H1 (cell line): Measurements from ENCODE around the gene ZNF738. TPM values are rescaled to one million over a fixed set of nuclear protein-coding genes. Genes with fewer than 3 reads are reported as not detected.

Source experiments
- CTCF ChIA-PET: fragments of 300-600 bp; sonication (Branson Sonifier 250); formaldehyde crosslinking; loops from one replicate; lab custom pipeline; 2021; ENCODE audit not compliant: partially characterized antibody; lab: Charles Lee
- POLR2A ChIA-PET: fragments of 300-600 bp; sonication (Branson Sonifier 250); formaldehyde crosslinking; loops from one replicate; lab custom pipeline; 2021; ENCODE audit warnings: inconsistent platforms; ENCODE audit not compliant: partially characterized antibody; lab: Charles Lee
- DNase-seq, 2 experiments: peaks; one replicate each; pipeline versions ENCODE4 v3.0.0 to v3.0.0-alpha.2; 2010 to 2022; ENCODE audit warnings: low spot score in 2 of 2, low read depth in 1 of 2, mixed read lengths in 1 of 2
- FAIRE-seq: peaks from 2 replicates; lab custom pipeline; 2011; peaks lifted over from hg19 to GRCh38; lab: Jason Lieb, UNC
- H2AFZ ChIP-seq: 2 replicates; pipeline ENCODE4 v1.8.1; 2012; ENCODE audit warnings: low read length, inconsistent platforms
- H2AK5ac ChIP-seq: 2 replicates; pipeline ENCODE4 v1.6.1; 2013; ENCODE audit warnings: low read depth, low read length
- H2BK120ac ChIP-seq: replicated peaks from 2 replicates; pipeline ENCODE3; 2013; ENCODE audit warnings: low read depth, low read length, inconsistent platforms
- H2BK12ac ChIP-seq: 2 replicates; pipeline ENCODE4 v1.6.1; 2013; ENCODE audit warnings: low read depth, low read length
- H2BK15ac ChIP-seq: 2 replicates; pipeline ENCODE4 v1.6.1; 2013; ENCODE audit warnings: low read length
- H2BK20ac ChIP-seq: 2 replicates; pipeline ENCODE4 v1.6.1; 2013; ENCODE audit warnings: low read length
- H2BK5ac ChIP-seq: 2 replicates; pipeline ENCODE4 v1.6.1; 2013; ENCODE audit warnings: low read depth, low read length
- H3K14ac ChIP-seq: 2 replicates; pipeline ENCODE4 v1.6.1; 2013; ENCODE audit warnings: inconsistent platforms; ENCODE audit not compliant: insufficient read length
- H3K18ac ChIP-seq: 2 replicates; pipeline ENCODE4 v1.6.1; 2013; ENCODE audit warnings: low read length; ENCODE audit errors: extremely low read depth
- H3K23ac ChIP-seq: 2 replicates; pipeline ENCODE4 v1.6.1; 2013; ENCODE audit warnings: inconsistent platforms; ENCODE audit not compliant: insufficient read length
- H3K23me2 ChIP-seq: 2 replicates; pipeline ENCODE4 v1.6.1; 2013; ENCODE audit warnings: low read depth, low read length
- H3K27ac ChIP-seq: 2 replicates; pipeline ENCODE4 v1.6.1; 2011; ENCODE audit warnings: low read depth, low read length, inconsistent platforms
- H3K27me3 ChIP-seq, 4 experiments: replicated peaks in 1 of 4; 1 replicate in 1 of 4; 2 replicates in 3 of 4; pipeline versions ENCODE4 v1.6.1 to v1.8.1; 2011 to 2013; ENCODE audit warnings: low read length in 3 of 4, mild to moderate bottlenecking in 3 of 4, inconsistent platforms in 2 of 4, mixed read lengths in 2 of 4, moderate library complexity in 1 of 4; ENCODE audit not compliant: control insufficient read depth in 3 of 4, insufficient read depth in 3 of 4; ENCODE audit errors: extremely low read depth in 1 of 4
- H3K36me3 ChIP-seq, 4 experiments: 2 replicates each; pipeline versions ENCODE4 v1.6.1 to v1.8.1; 2011 to 2013; ENCODE audit warnings: mild to moderate bottlenecking in 4 of 4, low read length in 3 of 4, moderate library complexity in 2 of 4, control low read depth in 1 of 4, inconsistent platforms in 1 of 4; ENCODE audit not compliant: insufficient read depth in 4 of 4, control insufficient read depth in 2 of 4
- H3K4ac ChIP-seq: replicated peaks from 2 replicates; pipeline ENCODE3; 2013; ENCODE audit warnings: low read length, low read depth, mixed read lengths, inconsistent platforms; ENCODE audit not compliant: insufficient read length
- H3K4me1 ChIP-seq, 4 experiments: replicated peaks in 1 of 4; 1 replicate in 1 of 4; 2 replicates in 3 of 4; pipeline versions ENCODE4 v1.6.1 to v1.8.1; 2011 to 2013; ENCODE audit warnings: low read length in 3 of 4, inconsistent platforms in 2 of 4, mixed read lengths in 1 of 4; ENCODE audit not compliant: insufficient read depth in 4 of 4, control insufficient read depth in 3 of 4
- H3K4me2 ChIP-seq, 2 experiments: 2 replicates each; pipeline versions ENCODE4 v1.6.1 to v1.8.1; 2011 to 2013; ENCODE audit warnings: low read depth in 2 of 2, low read length in 2 of 2, control low read depth in 1 of 2, inconsistent platforms in 1 of 2, mild to moderate bottlenecking in 1 of 2; ENCODE audit not compliant: insufficient read depth in 1 of 2
- H3K4me3 ChIP-seq, 4 experiments: fragments of 200-600, 300-600 bp in 1 of 4; sonication (generic), shearing (Covaris generic), sonication (Bioruptor Twin) in 1 of 4; 2 replicates each; pipeline versions ENCODE4 v1.5.1 to v1.8.1; 2011 to 2016; ENCODE audit warnings: low read length in 4 of 4, low read depth in 3 of 4, control low read depth in 2 of 4, inconsistent platforms in 2 of 4, mild to moderate bottlenecking in 2 of 4, mixed read lengths in 1 of 4, moderate library complexity in 1 of 4; ENCODE audit not compliant: insufficient read depth in 2 of 4; ENCODE audit errors: extremely low read depth in 1 of 4
- H3K56ac ChIP-seq: replicated peaks from 2 replicates; pipeline ENCODE3; 2013; ENCODE audit warnings: low read depth, mild to moderate bottlenecking, mixed read lengths, low read length, inconsistent platforms; ENCODE audit not compliant: insufficient read length
- H3K79me1 ChIP-seq: 2 replicates; pipeline ENCODE4 v1.6.1; 2013; ENCODE audit warnings: low read depth, low read length, control low read depth
- H3K79me2 ChIP-seq, 2 experiments: 2 replicates each; pipeline versions ENCODE4 v1.6.1 to v1.8.1; 2012 to 2013; ENCODE audit warnings: low read length in 2 of 2, mild to moderate bottlenecking in 2 of 2, inconsistent platforms in 1 of 2; ENCODE audit not compliant: insufficient read depth in 2 of 2, control insufficient read depth in 1 of 2
- H3K9ac ChIP-seq, 4 experiments: replicated peaks in 1 of 4; 1 replicate in 1 of 4; 2 replicates in 3 of 4; pipeline versions ENCODE4 v1.6.1 to v1.8.1; 2011 to 2013; ENCODE audit warnings: low read depth in 3 of 4, low read length in 3 of 4, control low read depth in 2 of 4, mild to moderate bottlenecking in 2 of 4, moderate library complexity in 2 of 4, inconsistent platforms in 1 of 4; ENCODE audit errors: extremely low read depth in 1 of 4
- H3K9me3 ChIP-seq, 2 experiments: 2 replicates each; pipeline versions ENCODE4 v1.6.1 to v1.8.1; 2012 to 2013; ENCODE audit warnings: mild to moderate bottlenecking in 2 of 2, moderate library complexity in 2 of 2, control low read depth in 1 of 2, inconsistent platforms in 1 of 2, low read depth in 1 of 2, low read length in 1 of 2, mixed read lengths in 1 of 2; ENCODE audit not compliant: insufficient read depth in 2 of 2
- H4K20me1 ChIP-seq, 2 experiments: replicated peaks in 1 of 2; 2 replicates each; pipeline versions ENCODE3 to v1.8.1; 2011 to 2013; ENCODE audit warnings: inconsistent platforms in 2 of 2, low read length in 2 of 2, mild to moderate bottlenecking in 1 of 2; ENCODE audit not compliant: insufficient read depth in 2 of 2, control insufficient read depth in 1 of 2
- H4K5ac ChIP-seq: 2 replicates; pipeline ENCODE4 v1.6.1; 2013; ENCODE audit warnings: low read length, low read depth, mixed read lengths, inconsistent platforms; ENCODE audit not compliant: insufficient read length
- H4K8ac ChIP-seq: 2 replicates; pipeline ENCODE4 v1.8.0; 2013; ENCODE audit warnings: mild to moderate bottlenecking, moderate library complexity, low read length, inconsistent platforms; ENCODE audit not compliant: insufficient read depth; ENCODE audit errors: extremely low read depth
- H4K91ac ChIP-seq: replicated peaks from 2 replicates; pipeline ENCODE3; 2013; ENCODE audit warnings: low read length, mixed read lengths, inconsistent platforms; ENCODE audit not compliant: insufficient read length
- BCL11A ChIP-seq, 2 experiments: IDR thresholded peaks; one replicate each; pipeline ENCODE4 v1.6.1; 2011; ENCODE audit warnings: low read depth in 2 of 2, low read length in 2 of 2, mild to moderate bottlenecking in 2 of 2
- GTF2F1 ChIP-seq: IDR thresholded peaks from 2 replicates; pipeline ENCODE4 v1.6.1; 2012; ENCODE audit warnings: low read depth, low read length, improper control_type of control experiment, borderline replicate concordance
- KDM5A ChIP-seq: fragments of 200-600 bp; IDR thresholded peaks from 2 replicates; pipeline ENCODE4 v1.7.1; 2012; ENCODE audit warnings: mild to moderate bottlenecking, low read length, inconsistent platforms, mixed read lengths
- NRF1 ChIP-seq: IDR thresholded peaks from 2 replicates; pipeline ENCODE4 v1.6.1; 2011; ENCODE audit warnings: mild to moderate bottlenecking, low read depth, low read length, improper control_type of control experiment
- SRF ChIP-seq: IDR thresholded peaks from 2 replicates; pipeline ENCODE4 v1.6.1; 2011; ENCODE audit warnings: mild to moderate bottlenecking, low read depth, low read length, moderate library complexity
- WGBS, 2 experiments: shearing (Covaris generic) in 1 of 2; methylation state at CpG; one replicate each; pipeline versions ENCODE4 v1.1.6 to v1.1.7; 2013 to 2015; ENCODE audit warnings: low lambda C conversion rate in 2 of 2, mixed read lengths in 2 of 2, inconsistent platforms in 1 of 2, low coverage in 1 of 2, missing lambda C conversion rate in 1 of 2; ENCODE audit not compliant: insufficient replicate concordance in 2 of 2, insufficient coverage in 1 of 2, insufficient read length in 1 of 2; ENCODE audit errors: extremely low coverage in 1 of 2, missing lambda C conversion rate in 1 of 2; 5-methylcytosine and 5-hydroxymethylcytosine counted together
- polyA plus RNA-seq, 7 experiments: library from polyadenylated mRNA; depleted of rRNA in 3 of 7; stranded (reverse) in 5 of 7; unstranded in 2 of 7; fragments of >200 nt in 5 of 7; fragments of 200-250 nt in 2 of 7; gene quantifications; 1 replicate in 5 of 7; 2 replicates in 1 of 7; 4 replicates in 1 of 7; pipeline versions ENCODE4 v1.2.1 to v1.2.3, GENCODE V29; 2011 to 2013; ENCODE audit warnings: missing spikeins in 2 of 7, mixed read lengths in 2 of 7
- total RNA-seq: library from RNA; stranded (reverse); fragmentation: NEBNext Ultra II Directional; extraction: Animal tissue kit (Norgen Biotek cat#: 25700); gene quantifications from 2 replicates; pipeline ENCODE4 v1.2.1, GENCODE V29; 2021

The ZNF738 gene
- total and polyA plus RNA-seq, 2 of the 8 experiments (the other 6 are each of a cell fraction or from before 2014, with no cell fraction given): 78.1 to 148 TPM

- H3K27ac ChIP-seq: no peak overlapping the region
- peaks cover 0 to 11% of the 10 kb centered on the region in 2 experiments for H4K20me1 ChIP-seq
- no peak overlapping the region for H2BK120ac ChIP-seq
- no peak overlapping the region for H2BK20ac ChIP-seq
- no peaks in the 10 kb centered on the region for H3K23me2 ChIP-seq
- H2BK15ac ChIP-seq: no peak overlapping the region
- POLR2A ChIA-PET: interaction anchor here (0.9 to 1.5 kb wide), 4 partner anchors 10 to 161 kb away, joined by 3 to 5 read pairs (median 4); partner anchors contain the start of gene ZNF738
- H3K79me2 ChIP-seq: peaks cover 3 to 98% of the 10 kb centered on the region in 2 experiments; a peak in 3 of 4 replicates
- H3K4me3 ChIP-seq: no peak overlapping the region
- H3K18ac ChIP-seq: no peak overlapping the region
- peaks cover 0 to 14% (median 5%) of the 10 kb centered on the region in 4 experiments; a peak in 4 of 8 replicates for H3K36me3 ChIP-seq
- H2AK5ac ChIP-seq: no peak overlapping the region
- FAIRE-seq: no peak
- no peak overlapping the region for H2AFZ ChIP-seq
- no peak overlapping the region for H3K23ac ChIP-seq
- H3K56ac ChIP-seq: no peak overlapping the region
- H3K9ac ChIP-seq: no peak overlapping the region
- H4K5ac ChIP-seq: no peak overlapping the region
- H4K91ac ChIP-seq: no peak overlapping the region
- TF ChIP-seq GTF2F1: no peak
- TF ChIP-seq BCL11A (IDR thresholded peaks at IDR 0.05; ENCODE audit: low read depth in 2 of 2, low read length in 2 of 2): no peak
- TF ChIP-seq SRF: no peak
- TF ChIP-seq KDM5A: no peak
- TF ChIP-seq NRF1: no peak
- H3K4ac ChIP-seq: no peak overlapping the region
- H3K79me1 ChIP-seq: peaks cover 8% of the 10 kb centered on the region
- no peak overlapping the region for H4K8ac ChIP-seq
- DNase-seq: no peak
- H3K4me1 ChIP-seq: peaks cover 0 to 9% (median 4%) of the 10 kb centered on the region in 4 experiments; a peak in 4 of 7 replicates
- H2BK5ac ChIP-seq: no peak overlapping the region
- 91% methylated on average over 8 of the region's 8 CpGs; no CpG with 5 or more reads in 1 of the 2 experiments for WGBS, 2 experiments
- no peaks in the 10 kb centered on the region; a peak in 1 of 7 replicates for H3K27me3 ChIP-seq
- H3K14ac ChIP-seq: no peak overlapping the region
- CTCF ChIA-PET: interaction anchor here (1.9 kb wide), 1 partner anchor 120 kb away, joined by 6 read pairs; no protein-coding TSS in a partner anchor
- H2BK12ac ChIP-seq: no peak overlapping the region
- H3K4me2 ChIP-seq: no peak overlapping the region
- H3K9me3 ChIP-seq: peaks cover 2 to 5% of the 10 kb centered on the region in 2 experiments; a peak in 1 of 4 replicates
Measured at GRCh38 chr19:21322528-21322927, 36.3 kb upstream of the ZNF738 start.
